Immature natural killer cell (primary cell): Measurements from ENCODE around the gene SPG7. TPM values are rescaled to one million over a fixed set of nuclear protein-coding genes. Genes with fewer than 3 reads are reported as not detected.

ENCODE experiments used
- DNase-seq, 3 donors: peaks; one replicate each; pipeline ENCODE4 v3.0.0; 2022; ENCODE audit warnings: mixed read lengths in 1 of 3
- H3K27ac Mint-ChIP-seq, 6 donors: one replicate each; pipeline ENCODE4 v1.8.0; 2020; ENCODE audit warnings: mixed read lengths in 6 of 6, mild to moderate bottlenecking in 5 of 6, inconsistent platforms in 4 of 6, moderate library complexity in 3 of 6
- H3K27me3 Mint-ChIP-seq, 3 donors: one replicate each; pipeline ENCODE4 v1.8.0; 2020 to 2021; ENCODE audit warnings: low read depth in 3 of 3, mild to moderate bottlenecking in 3 of 3, mixed read lengths in 3 of 3, moderate library complexity in 3 of 3, inconsistent platforms in 1 of 3
- H3K36me3 Mint-ChIP-seq, 3 donors: one replicate each; pipeline ENCODE4 v1.8.0; 2020; ENCODE audit warnings: mixed read lengths in 3 of 3, inconsistent platforms in 2 of 3, mild to moderate bottlenecking in 2 of 3
- H3K4me1 Mint-ChIP-seq, 2 donors: one replicate each; pipeline ENCODE4 v1.8.0; 2020; ENCODE audit warnings: inconsistent platforms in 2 of 2, mild to moderate bottlenecking in 2 of 2, mixed read lengths in 2 of 2, moderate library complexity in 1 of 2
- H3K4me3 Mint-ChIP-seq, 5 donors: one replicate each; pipeline ENCODE4 v1.8.0; 2020; ENCODE audit warnings: mild to moderate bottlenecking in 5 of 5, mixed read lengths in 5 of 5, inconsistent platforms in 3 of 5, moderate library complexity in 3 of 5
- H3K9me3 Mint-ChIP-seq, 6 donors: one replicate each; pipeline ENCODE4 v1.8.0; 2020; ENCODE audit warnings: mild to moderate bottlenecking in 6 of 6, mixed read lengths in 6 of 6, inconsistent platforms in 4 of 6, moderate library complexity in 3 of 6
- polyA plus RNA-seq, 3 donors: library from polyadenylated mRNA; unstranded; fragments of 300-500 nt; fragmentation: Illumina TruSeq; gene quantifications; one replicate each; pipeline ENCODE4 v1.2.3, GENCODE V29; 2021

Gene SPG7
- polyA plus RNA-seq, 3 donors from 2014 or later: 39.7 to 48.4 (median 41.0) TPM

- Mint-ChIP-seq H3K4me3 (no peak overlapping the region), H3K9me3 (no peaks in the 10 kb centered on the region), H3K36me3 (no peaks in the 10 kb centered on the region), H3K4me1 (peaks cover 12% of the 10 kb centered on the region in 2 donors), H3K27me3 (peaks cover 0 to 3% (median 2%) of the 10 kb centered on the region in 3 donors), H3K27ac (no peak overlapping the region)
- no peak for DNase-seq
Observed at GRCh38 chr16:89605186-89605970, 97.2 kb downstream of the SPG7 start.

GRCh38 chr16:89606006-89606405, 97.8 kb downstream of the SPG7 start:
- Mint-ChIP-seq H3K4me1 (peaks cover 12% of the 10 kb centered on the region in 2 donors), H3K4me3 (no peak overlapping the region), H3K27ac (no peak overlapping the region), H3K27me3 (peaks cover 0 to 3% (median 2%) of the 10 kb centered on the region in 3 donors), H3K36me3 (no peaks in the 10 kb centered on the region), H3K9me3 (no peaks in the 10 kb centered on the region)
- no peak for DNase-seq

Other genes with a start within 250 kb of the SPG7 start
- gene ANKRD11, start 17.8 kb upstream of the SPG7 start, polyA plus RNA-seq: 10 to 100 TPM in 1 of 3 donors, 1 to 10 TPM in 2; 3.7 to 14.3 (median 8.5) TPM
- gene RPL13, start 52.3 kb downstream of the SPG7 start, polyA plus RNA-seq: 1,000 to 10,000 TPM; 1,461 to 3,229 (median 2,406) TPM
- gene CPNE7, start 67.4 kb downstream of the SPG7 start, polyA plus RNA-seq: 1 to 10 TPM in 2 of 3 donors, not detected in 1; 1.9 to 5.1 TPM
- gene DPEP1, start 105.2 kb downstream of the SPG7 start, polyA plus RNA-seq: not detected
- gene CHMP1A, start 149.3 kb downstream of the SPG7 start, polyA plus RNA-seq: 100 to 1,000 TPM; 102 to 111 (median 103) TPM
- 1 to 10 TPM; 1.8 to 6.8 (median 4.7) TPM for gene SPATA33, start 149.4 kb downstream of the SPG7 start, polyA plus RNA-seq
- 10 to 100 TPM; 28.0 to 42.7 (median 35.2) TPM for gene CDK10, start 178.3 kb downstream of the SPG7 start, polyA plus RNA-seq
- 10 to 100 TPM in 2 of 3 donors, 1 to 10 TPM in 1; 4.7 to 14.5 (median 13.4) TPM for gene SPATA2L, start 193.3 kb downstream of the SPG7 start, polyA plus RNA-seq
- 1 to 10 TPM in 1 of 3 donors, under 1 TPM in 2; 0.65 to 1.3 (median 0.96) TPM for gene VPS9D1, start 212.5 kb downstream of the SPG7 start, polyA plus RNA-seq
- gene ZNF276, start 213.1 kb downstream of the SPG7 start, polyA plus RNA-seq: 10 to 100 TPM; 20.6 to 91.6 (median 30.0) TPM